Mucosa of descending colon (tissue), 3 donors: ENCODE measurements around the gene TFAP2A. TPM values are rescaled to one million over a fixed set of nuclear protein-coding genes. Genes with fewer than 3 reads are reported as not detected.

ENCODE experiments used
- ATAC-seq: fragments of 200-7000 bp; cut with Tn5 transposase; one replicate; pipeline ENCODE4 v1.9.1; 2020; ENCODE audit warnings: mild to moderate bottlenecking, moderate library complexity
- DNase-seq, 3 donors: peaks; one replicate each; pipeline ENCODE4 v3.0.0-alpha.2; 2020
- H3K36me3 ChIP-seq: fragments of 200-600 bp; one replicate; pipeline ENCODE4 v1.8.0; 2021; ENCODE audit warnings: low read depth, mild to moderate bottlenecking
- H3K4me1 ChIP-seq: fragments of 200-600 bp; one replicate; pipeline ENCODE4 v1.8.0; 2021; ENCODE audit warnings: low read depth, mild to moderate bottlenecking
- H3K4me3 ChIP-seq: fragments of 200-600 bp; one replicate; pipeline ENCODE4 v1.8.0; 2021; ENCODE audit warnings: mild to moderate bottlenecking
- H3K9me3 ChIP-seq: fragments of 200-600 bp; one replicate; pipeline ENCODE4 v1.8.0; 2021; ENCODE audit warnings: mild to moderate bottlenecking
- CTCF ChIP-seq: fragments of 200-600 bp; IDR thresholded peaks from one replicate; pipeline ENCODE4 v1.8.0; 2022; ENCODE audit warnings: antibody characterized with exemption, mild to moderate bottlenecking
- intact Hi-C, 2 donors: fragments of 100-400 bp; cut with DNase I in 1 of 2; cut with micrococcal nuclease in 1 of 2; formaldehyde crosslinking; loops; one replicate each; pipeline versions ENCODE4 v1.11.0 to v1.11.1; 2022; cut with DNase I, micrococcal nuclease
- total RNA-seq, 3 donors: library from RNA; stranded (reverse); fragmentation: NEBNext Ultra II Directional in 2 of 3; extraction: Animal tissue kit (Norgen Biotek cat#: 25700) in 2 of 3; gene quantifications; one replicate each; pipeline versions ENCODE4 v1.2.1 to v1.2.4, GENCODE V29; 2021 to 2023
- donor health status: DM: no; HTN: no; CAD: no; lungs with moderate emphysema.
- donor health status: DM: no; HTN: no; CAD: no.
- donor health status: DM: no; HTN: yes; CAD: no.

The TFAP2A gene
- total RNA-seq, 3 donors from 2014 or later = 0.09 to 0.98 (median 0.53) TPM

- no peak for TF ChIP-seq CTCF
- no peaks in the 10 kb centered on the region for H3K4me1 ChIP-seq
- intact Hi-C loops = no loop called here
- DNase-seq (no peak), ATAC-seq (no peak)
- no peak overlapping the region for H3K4me3 ChIP-seq
- no peaks in the 10 kb centered on the region for H3K36me3 ChIP-seq
- H3K9me3 ChIP-seq = no peaks in the 10 kb centered on the region
Observed at GRCh38 chr6:10458287-10458686, 43.4 kb upstream of the TFAP2A start.

GRCh38 chr6:10453596-10453995 is 38.7 kb upstream of the TFAP2A start:
- Histone ChIP-seq H3K9me3 (no peaks in the 10 kb centered on the region), H3K4me1 (no peaks in the 10 kb centered on the region), H3K36me3 (no peaks in the 10 kb centered on the region), H3K4me3 (no peak overlapping the region)
- no peak for TF ChIP-seq CTCF
- no peak for DNase-seq
- ATAC-seq = no peak
- intact Hi-C loops = no loop called here

GRCh38 chr6:10451828-10452509 is 37.1 kb upstream of the TFAP2A start:
- no peak for TF ChIP-seq CTCF
- intact Hi-C loops = no loop called here
- ATAC-seq (no peak), DNase-seq (peak in 1 of 3 donors; percentile 54)
- no peak overlapping the region for H3K4me3 ChIP-seq
- no peaks in the 10 kb centered on the region for H3K4me1 ChIP-seq
- no peaks in the 10 kb centered on the region for H3K36me3 ChIP-seq
- no peaks in the 10 kb centered on the region for H3K9me3 ChIP-seq

- Histone ChIP-seq H3K36me3 (no peaks in the 10 kb centered on the region), H3K4me3 (no peak overlapping the region), H3K9me3 (no peaks in the 10 kb centered on the region), H3K4me1 (no peaks in the 10 kb centered on the region)
- TF ChIP-seq CTCF = no peak
- ATAC-seq (no peak), DNase-seq (no peak)
- intact Hi-C loops = no loop called here
Observed at GRCh38 chr6:10451394-10451793, 36.5 kb upstream of the TFAP2A start.

GRCh38 chr6:10449751-10450150 is 34.9 kb upstream of the TFAP2A start:
- ATAC-seq (no peak), DNase-seq (no peak)
- intact Hi-C loops = no loop called here
- H3K36me3 ChIP-seq = no peaks in the 10 kb centered on the region
- no peak overlapping the region for H3K4me3 ChIP-seq
- no peaks in the 10 kb centered on the region for H3K9me3 ChIP-seq
- no peaks in the 10 kb centered on the region for H3K4me1 ChIP-seq
- no peak for TF ChIP-seq CTCF

- no peak for TF ChIP-seq CTCF
- DNase-seq (no peak), ATAC-seq (no peak)
- Histone ChIP-seq H3K9me3 (no peaks in the 10 kb centered on the region), H3K4me3 (no peak overlapping the region), H3K4me1 (no peaks in the 10 kb centered on the region), H3K36me3 (no peaks in the 10 kb centered on the region)
- intact Hi-C loops = no loop called here
Observed at GRCh38 chr6:10448096-10448495, 33.2 kb upstream of the TFAP2A start.
